SK-N-SH (cell line): Measurements from ENCODE around the gene ACACB. TPM values are rescaled to one million over a fixed set of nuclear protein-coding genes. Genes with fewer than 3 reads are reported as not detected.

Experiments used
- CTCF ChIA-PET: fragments of 300-600, 350-600 bp; formaldehyde crosslinking; extraction: SDS; loops from one replicate; lab custom pipeline; 2021; lab: Yijun Ruan, JAX
- POLR2A ChIA-PET: fragments of 350-600 bp; sonication (Branson Sonifier 250); formaldehyde crosslinking; extraction: SDS; loops from one replicate; lab custom pipeline; 2020; ENCODE audit warnings: antibody characterized with exemption, inconsistent platforms; lab: Yijun Ruan, JAX
- DNase-seq: peaks from one replicate; pipeline ENCODE4 v3.0.0; 2012
- H2AFZ ChIP-seq: fragments of 200-600 bp; sonication (generic); 2 replicates; pipeline ENCODE4 v1.8.1; 2016; ENCODE audit warnings: antibody characterized with exemption, mild to moderate bottlenecking, low read depth
- H3F3A ChIP-seq: fragments of 200-600 bp; sonication (generic); replicated peaks from 2 replicates; pipeline ENCODE3; 2016; ENCODE audit warnings: antibody characterized with exemption, mild to moderate bottlenecking; ENCODE audit not compliant: insufficient read depth
- H3K27ac ChIP-seq, 2 experiments: fragments of 200-500 bp in 1 of 2; fragments of 200-600 bp in 1 of 2; sonication (Bioruptor generic) in 1 of 2; sonication (generic), shearing (Covaris generic) in 1 of 2; 2 replicates each; pipeline versions ENCODE4 v1.5.1 to v1.6.1; 2014 to 2016; ENCODE audit warnings: low read depth in 2 of 2, inconsistent platforms in 1 of 2, low read length in 1 of 2, mild to moderate bottlenecking in 1 of 2, mixed read lengths in 1 of 2
- H3K27me3 ChIP-seq: fragments of 200-600 bp; sonication (generic), shearing (Covaris generic); 2 replicates; pipeline ENCODE4 v1.6.1; 2016; ENCODE audit warnings: mixed run types; ENCODE audit not compliant: insufficient read depth
- H3K36me3 ChIP-seq, 2 experiments: fragments of 200-500 bp in 1 of 2; fragments of 200-600 bp in 1 of 2; sonication (Bioruptor generic) in 1 of 2; sonication (generic) in 1 of 2; replicated peaks in 1 of 2; 2 replicates each; pipeline versions ENCODE3 to v1.5.1; 2014 to 2016; ENCODE audit warnings: low read length in 1 of 2, mild to moderate bottlenecking in 1 of 2; ENCODE audit not compliant: insufficient read depth in 2 of 2, control insufficient read depth in 1 of 2
- H3K4me1 ChIP-seq, 2 experiments: fragments of 200-500 bp in 1 of 2; fragments of 200-600 bp in 1 of 2; sonication (Bioruptor generic) in 1 of 2; sonication (generic), shearing (Covaris generic) in 1 of 2; 2 replicates each; pipeline versions ENCODE4 v1.5.1 to v1.6.1; 2014 to 2016; ENCODE audit warnings: low read depth in 1 of 2, low read length in 1 of 2, mixed run types in 1 of 2; ENCODE audit not compliant: insufficient read depth in 2 of 2, control insufficient read depth in 1 of 2
- H3K4me2 ChIP-seq: fragments of 200-600 bp; sonication (generic), shearing (Covaris generic); 2 replicates; pipeline ENCODE4 v1.6.1; 2017; ENCODE audit warnings: mixed run types
- H3K4me3 ChIP-seq, 2 experiments: fragments of 200-500 bp in 1 of 2; fragments of 200-600 bp in 1 of 2; sonication (Bioruptor generic) in 1 of 2; sonication (generic), shearing (Covaris generic) in 1 of 2; 2 replicates each; pipeline versions ENCODE4 v1.5.1 to v1.8.1; 2014 to 2016; ENCODE audit warnings: low read depth in 2 of 2, inconsistent platforms in 1 of 2, low read length in 1 of 2, mild to moderate bottlenecking in 1 of 2, mixed read lengths in 1 of 2, moderate library complexity in 1 of 2
- H3K79me2 ChIP-seq: fragments of 200-600 bp; sonication (generic); 2 replicates; pipeline ENCODE4 v1.8.1; 2017; ENCODE audit warnings: mild to moderate bottlenecking; ENCODE audit not compliant: insufficient read depth
- H3K9ac ChIP-seq: fragments of 200-600 bp; sonication (generic); 2 replicates; pipeline ENCODE4 v1.6.1; 2017; ENCODE audit warnings: mixed run types
- H3K9me2 ChIP-seq: fragments of 200-600 bp; sonication (generic); 2 replicates; pipeline ENCODE4 v1.6.1; 2017; ENCODE audit warnings: mixed run types
- H3K9me3 ChIP-seq: fragments of 200-600 bp; sonication (generic); 2 replicates; pipeline ENCODE4 v1.6.1; 2017; ENCODE audit warnings: mixed run types, mild to moderate bottlenecking, moderate library complexity
- H4K20me1 ChIP-seq: fragments of 200-600 bp; sonication (generic); 2 replicates; pipeline ENCODE4 v1.6.1; 2017; ENCODE audit warnings: mild to moderate bottlenecking, mixed run types; ENCODE audit not compliant: insufficient read depth
- CHD2 ChIP-seq: fragments of 150-350 bp; IDR thresholded peaks from 2 replicates; pipeline ENCODE4 v1.6.1; 2018; ENCODE audit warnings: low read length; ENCODE audit not compliant: partially characterized antibody
- EP300 ChIP-seq, 2 experiments: IDR thresholded peaks; 2 replicates each; pipeline versions ENCODE4 v1.4.0 to v1.6.1; 2012; ENCODE audit warnings: borderline replicate concordance in 1 of 2, low read depth in 1 of 2, low read length in 1 of 2
- EZH2phosphoT487 ChIP-seq: fragments of 200-600 bp; sonication (generic); IDR thresholded peaks from 2 replicates; pipeline ENCODE4 v1.6.1; 2017; ENCODE audit warnings: low read depth, mixed run types, mild to moderate bottlenecking, antibody characterized with exemption, moderate library complexity, borderline replicate concordance
- GABPA ChIP-seq: IDR thresholded peaks from 2 replicates; pipeline ENCODE4 v1.4.0; 2012; ENCODE audit warnings: low read depth, mild to moderate bottlenecking
- MEF2A ChIP-seq: IDR thresholded peaks from 2 replicates; pipeline ENCODE4 v1.4.0; 2012; ENCODE audit warnings: low read depth, borderline replicate concordance
- NRF1 ChIP-seq: IDR thresholded peaks from 2 replicates; pipeline ENCODE4 v1.6.1; 2012; ENCODE audit warnings: low read depth, mild to moderate bottlenecking, low read length
- RFX5 ChIP-seq: IDR thresholded peaks from 2 replicates; pipeline ENCODE4 v1.6.1; 2012; ENCODE audit warnings: mild to moderate bottlenecking, improper control_type of control experiment, low read length
- SIN3A ChIP-seq: IDR thresholded peaks from 2 replicates; pipeline ENCODE4 v1.6.1; 2012; ENCODE audit warnings: low read depth, mild to moderate bottlenecking, low read length, moderate library complexity, borderline replicate concordance
- TAF1 ChIP-seq: IDR thresholded peaks from 2 replicates; pipeline ENCODE4 v1.6.1; 2012; ENCODE audit warnings: low read depth, mild to moderate bottlenecking, low read length, moderate library complexity, borderline replicate concordance
- TCF12 ChIP-seq: IDR thresholded peaks from 2 replicates; pipeline ENCODE4 v1.4.0; 2012
- TEAD4 ChIP-seq: IDR thresholded peaks from 2 replicates; pipeline ENCODE4 v1.4.0; 2012; ENCODE audit warnings: mild to moderate bottlenecking, borderline replicate concordance; ENCODE audit not compliant: insufficient read depth
- WGBS: methylation state at CpG from one replicate; pipeline ENCODE4 v1.1.6; 2017; ENCODE audit warnings: low lambda C conversion rate; 5-methylcytosine and 5-hydroxymethylcytosine counted together
- polyA plus RNA-seq, 3 experiments: library from polyadenylated mRNA; depleted of rRNA; stranded (reverse); fragments of >200 nt; gene quantifications; 2 replicates each; pipeline ENCODE4 v1.2.3, GENCODE V29; 2012
- TF ChIP-seq, protein P1 (sequence below): IDR thresholded peaks from 2 replicates; pipeline ENCODE4 v1.6.1; 2012; ENCODE audit warnings: mild to moderate bottlenecking, low read depth, low read length, moderate library complexity
- TF ChIP-seq, protein P2 (sequence below): IDR thresholded peaks from 2 replicates; pipeline ENCODE4 v1.4.0; 2012; ENCODE audit warnings: low read depth, borderline replicate concordance
- TF ChIP-seq, protein P3 (sequence below): IDR thresholded peaks from 2 replicates; pipeline ENCODE4 v1.4.0; 2012; ENCODE audit warnings: low read depth

Gene ACACB
- polyA plus RNA-seq, 1 of the 3 experiments (the other 2 are of a cell fraction), result 6.1 TPM

DNA sequence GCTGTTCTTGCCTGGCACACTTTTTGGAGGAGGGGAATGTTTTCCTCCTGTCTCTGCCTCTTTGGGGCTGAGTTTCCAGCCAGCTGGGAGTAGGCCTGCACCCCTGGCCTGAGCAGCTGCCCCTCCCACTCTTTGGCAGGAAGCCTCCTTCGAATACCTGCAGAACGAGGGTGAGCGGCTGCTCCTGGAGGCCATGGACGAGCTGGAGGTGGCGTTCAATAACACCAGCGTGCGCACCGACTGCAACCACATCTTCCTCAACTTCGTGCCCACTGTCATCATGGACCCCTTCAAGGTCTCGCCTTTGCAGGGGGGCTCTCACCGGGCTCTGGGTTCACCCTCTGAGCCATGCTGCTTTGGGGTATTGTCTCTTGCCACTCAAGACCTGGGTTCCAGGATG is 123.3 kb downstream of the ACACB start:
- no peaks in the 10 kb centered on the region for H3K4me1 ChIP-seq
- no peak for DNase-seq
- H3K9me3 ChIP-seq, result no peaks in the 10 kb centered on the region
- H3K79me2 ChIP-seq, result no peaks in the 10 kb centered on the region
- POLR2A ChIA-PET, result no interaction called here
- TF ChIP-seq MEF2A, result no peak
- no peak for TF ChIP-seq GABPA
- no peak for TF ChIP-seq EP300 (IDR thresholded peaks at IDR 0.05; ENCODE audit: borderline replicate concordance in 1 of 2, low read depth in 1 of 2, low read length in 1 of 2)
- TF ChIP-seq TAF1, result no peak
- TF ChIP-seq, protein P1, sequence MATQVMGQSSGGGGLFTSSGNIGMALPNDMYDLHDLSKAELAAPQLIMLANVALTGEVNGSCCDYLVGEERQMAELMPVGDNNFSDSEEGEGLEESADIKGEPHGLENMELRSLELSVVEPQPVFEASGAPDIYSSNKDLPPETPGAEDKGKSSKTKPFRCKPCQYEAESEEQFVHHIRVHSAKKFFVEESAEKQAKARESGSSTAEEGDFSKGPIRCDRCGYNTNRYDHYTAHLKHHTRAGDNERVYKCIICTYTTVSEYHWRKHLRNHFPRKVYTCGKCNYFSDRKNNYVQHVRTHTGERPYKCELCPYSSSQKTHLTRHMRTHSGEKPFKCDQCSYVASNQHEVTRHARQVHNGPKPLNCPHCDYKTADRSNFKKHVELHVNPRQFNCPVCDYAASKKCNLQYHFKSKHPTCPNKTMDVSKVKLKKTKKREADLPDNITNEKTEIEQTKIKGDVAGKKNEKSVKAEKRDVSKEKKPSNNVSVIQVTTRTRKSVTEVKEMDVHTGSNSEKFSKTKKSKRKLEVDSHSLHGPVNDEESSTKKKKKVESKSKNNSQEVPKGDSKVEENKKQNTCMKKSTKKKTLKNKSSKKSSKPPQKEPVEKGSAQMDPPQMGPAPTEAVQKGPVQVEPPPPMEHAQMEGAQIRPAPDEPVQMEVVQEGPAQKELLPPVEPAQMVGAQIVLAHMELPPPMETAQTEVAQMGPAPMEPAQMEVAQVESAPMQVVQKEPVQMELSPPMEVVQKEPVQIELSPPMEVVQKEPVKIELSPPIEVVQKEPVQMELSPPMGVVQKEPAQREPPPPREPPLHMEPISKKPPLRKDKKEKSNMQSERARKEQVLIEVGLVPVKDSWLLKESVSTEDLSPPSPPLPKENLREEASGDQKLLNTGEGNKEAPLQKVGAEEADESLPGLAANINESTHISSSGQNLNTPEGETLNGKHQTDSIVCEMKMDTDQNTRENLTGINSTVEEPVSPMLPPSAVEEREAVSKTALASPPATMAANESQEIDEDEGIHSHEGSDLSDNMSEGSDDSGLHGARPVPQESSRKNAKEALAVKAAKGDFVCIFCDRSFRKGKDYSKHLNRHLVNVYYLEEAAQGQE, result no peak
- TF ChIP-seq TCF12, result no peak
- TF ChIP-seq SIN3A, result no peak
- TF ChIP-seq, protein P2, sequence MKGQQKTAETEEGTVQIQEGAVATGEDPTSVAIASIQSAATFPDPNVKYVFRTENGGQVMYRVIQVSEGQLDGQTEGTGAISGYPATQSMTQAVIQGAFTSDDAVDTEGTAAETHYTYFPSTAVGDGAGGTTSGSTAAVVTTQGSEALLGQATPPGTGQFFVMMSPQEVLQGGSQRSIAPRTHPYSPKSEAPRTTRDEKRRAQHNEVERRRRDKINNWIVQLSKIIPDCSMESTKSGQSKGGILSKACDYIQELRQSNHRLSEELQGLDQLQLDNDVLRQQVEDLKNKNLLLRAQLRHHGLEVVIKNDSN, result no peak
- TF ChIP-seq EZH2phosphoT487, result no peak
- no peak for TF ChIP-seq RFX5
- TF ChIP-seq, protein P3, sequence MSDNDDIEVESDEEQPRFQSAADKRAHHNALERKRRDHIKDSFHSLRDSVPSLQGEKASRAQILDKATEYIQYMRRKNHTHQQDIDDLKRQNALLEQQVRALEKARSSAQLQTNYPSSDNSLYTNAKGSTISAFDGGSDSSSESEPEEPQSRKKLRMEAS, result no peak
- no peak for TF ChIP-seq CHD2
- no peak for TF ChIP-seq NRF1
- WGBS, result 97% methylated on average over 10 of the region's 11 CpGs
- no peak overlapping the region for H3K9ac ChIP-seq
- CTCF ChIA-PET, result no interaction called here
- H3F3A ChIP-seq, result no peaks in the 10 kb centered on the region
- H4K20me1 ChIP-seq, result no peaks in the 10 kb centered on the region
- H2AFZ ChIP-seq, result no peak overlapping the region
- no peak overlapping the region for H3K27ac ChIP-seq
- no peak overlapping the region for H3K4me2 ChIP-seq
- H3K4me3 ChIP-seq, result no peak overlapping the region
- no peaks in the 10 kb centered on the region for H3K9me2 ChIP-seq
- H3K36me3 ChIP-seq, result peaks cover 0 to 12% of the 10 kb centered on the region in 2 experiments
- no peaks in the 10 kb centered on the region for H3K27me3 ChIP-seq

DNA sequence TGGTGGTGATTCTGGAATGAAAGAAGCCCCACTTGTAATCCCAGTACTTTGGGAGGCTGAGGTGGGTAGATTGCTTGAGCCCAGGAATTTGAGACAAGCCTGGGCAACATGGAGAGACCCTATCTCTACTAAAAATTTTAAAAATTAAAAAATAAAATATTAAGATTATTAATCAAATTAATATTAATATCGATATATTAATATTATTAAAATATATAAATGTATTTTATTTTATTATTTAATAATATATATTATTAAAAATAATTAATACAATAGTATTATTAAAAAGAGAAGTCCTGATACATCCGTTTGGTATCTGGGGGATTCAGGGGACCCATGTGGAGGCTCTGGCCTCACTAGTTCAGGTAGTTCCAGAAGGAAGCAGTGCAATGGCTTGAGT is 124.0 kb downstream of the ACACB start:
- CTCF ChIA-PET, result no interaction called here
- 92% methylated on average over 2 of the region's 2 CpGs for WGBS
- H3K9ac ChIP-seq, result no peak overlapping the region
- no peak for DNase-seq
- no peak overlapping the region for H3K27ac ChIP-seq
- H3K4me3 ChIP-seq, result no peak overlapping the region
- H3K36me3 ChIP-seq, result peaks cover 0 to 12% of the 10 kb centered on the region in 2 experiments
- no peaks in the 10 kb centered on the region for H3K9me3 ChIP-seq
- no peak overlapping the region for H3K4me2 ChIP-seq
- H3K4me1 ChIP-seq, result no peaks in the 10 kb centered on the region
- no peaks in the 10 kb centered on the region for H3K9me2 ChIP-seq
- H3K79me2 ChIP-seq, result no peaks in the 10 kb centered on the region
- H3F3A ChIP-seq, result no peaks in the 10 kb centered on the region
- TF ChIP-seq TEAD4 (no peak), CHD2 (no peak)
- POLR2A ChIA-PET, result no interaction called here
- H2AFZ ChIP-seq, result no peak overlapping the region
- no peaks in the 10 kb centered on the region for H3K27me3 ChIP-seq
- H4K20me1 ChIP-seq, result no peaks in the 10 kb centered on the region
